Measurements from ENCODE around the gene NIPSNAP2.

DNA sequence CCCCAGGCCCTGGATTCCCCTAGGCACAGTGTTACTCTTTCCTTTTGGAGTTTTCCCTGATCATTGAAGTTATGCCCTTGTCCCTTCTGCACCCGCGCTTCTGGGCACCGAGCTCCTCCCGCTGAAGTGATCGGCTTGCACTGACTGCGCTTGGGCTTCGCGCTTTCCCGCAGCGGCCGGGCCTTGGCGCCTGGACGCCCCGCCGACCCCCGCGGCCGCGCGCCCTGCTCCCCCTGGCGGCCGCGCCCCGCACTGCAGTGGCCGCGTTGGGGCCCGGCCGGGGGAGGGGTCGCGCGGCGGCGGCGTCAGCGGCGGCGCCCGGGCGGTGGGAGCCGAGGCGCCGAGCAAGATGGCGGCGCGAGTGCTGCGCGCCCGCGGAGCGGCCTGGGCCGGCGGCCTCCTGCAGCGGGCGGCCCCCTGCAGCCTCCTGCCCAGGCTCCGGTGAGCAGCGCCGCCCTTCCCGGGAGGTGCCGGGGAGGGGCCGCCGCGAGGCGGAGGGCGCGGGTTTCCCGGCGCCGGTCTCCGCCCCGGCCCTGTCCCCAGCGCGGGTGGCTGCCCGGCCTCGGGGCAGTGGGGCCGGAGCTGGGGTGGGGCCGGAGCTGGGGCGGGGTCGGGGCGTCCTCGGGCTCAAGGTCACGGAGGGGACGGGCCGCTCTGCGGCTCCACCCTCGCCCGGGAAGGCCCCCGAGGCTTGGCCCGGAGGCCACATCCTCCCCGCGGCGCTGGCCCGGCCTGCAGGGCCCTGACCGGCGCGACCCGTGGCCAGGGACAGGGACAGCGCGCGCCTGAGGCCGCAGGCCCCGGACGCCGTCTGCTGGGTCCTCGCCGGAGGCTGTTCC, at the start of gene NIPSNAP2:
- TF ChIP-seq, protein P1, sequence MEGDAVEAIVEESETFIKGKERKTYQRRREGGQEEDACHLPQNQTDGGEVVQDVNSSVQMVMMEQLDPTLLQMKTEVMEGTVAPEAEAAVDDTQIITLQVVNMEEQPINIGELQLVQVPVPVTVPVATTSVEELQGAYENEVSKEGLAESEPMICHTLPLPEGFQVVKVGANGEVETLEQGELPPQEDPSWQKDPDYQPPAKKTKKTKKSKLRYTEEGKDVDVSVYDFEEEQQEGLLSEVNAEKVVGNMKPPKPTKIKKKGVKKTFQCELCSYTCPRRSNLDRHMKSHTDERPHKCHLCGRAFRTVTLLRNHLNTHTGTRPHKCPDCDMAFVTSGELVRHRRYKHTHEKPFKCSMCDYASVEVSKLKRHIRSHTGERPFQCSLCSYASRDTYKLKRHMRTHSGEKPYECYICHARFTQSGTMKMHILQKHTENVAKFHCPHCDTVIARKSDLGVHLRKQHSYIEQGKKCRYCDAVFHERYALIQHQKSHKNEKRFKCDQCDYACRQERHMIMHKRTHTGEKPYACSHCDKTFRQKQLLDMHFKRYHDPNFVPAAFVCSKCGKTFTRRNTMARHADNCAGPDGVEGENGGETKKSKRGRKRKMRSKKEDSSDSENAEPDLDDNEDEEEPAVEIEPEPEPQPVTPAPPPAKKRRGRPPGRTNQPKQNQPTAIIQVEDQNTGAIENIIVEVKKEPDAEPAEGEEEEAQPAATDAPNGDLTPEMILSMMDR (IDR thresholded peaks at IDR 0.05), result peak; percentile 33 to 97 (median 83)
- TF ChIP-seq POLR2A (IDR thresholded peaks at IDR 0.05), result peak; percentile 57 to 59

Measured in tibial nerve (tissue), 3 donors.